Upper lobe of right lung (tissue), 1 donor: ENCODE data around the gene SHROOM3. TPM values are rescaled to one million over a fixed set of nuclear protein-coding genes. Genes with fewer than 3 reads are reported as not detected.

Experiments
- ATAC-seq: fragments of 200-7000 bp; cut with Tn5 transposase; one replicate; pipeline ENCODE4 v1.9.1; 2020; ENCODE audit warnings: mild to moderate bottlenecking, moderate library complexity
- DNase-seq: peaks from one replicate; pipeline ENCODE4 v3.0.0-alpha.2; 2020
- H3K27ac ChIP-seq: fragments of 200-600 bp; one replicate; pipeline ENCODE4 v1.8.0; 2022
- H3K27me3 ChIP-seq: fragments of 200-600 bp; one replicate; pipeline ENCODE4 v1.8.0; 2022; ENCODE audit warnings: mild to moderate bottlenecking
- H3K36me3 ChIP-seq: fragments of 200-600 bp; one replicate; pipeline ENCODE4 v1.8.0; 2022
- H3K4me1 ChIP-seq: fragments of 200-600 bp; one replicate; pipeline ENCODE4 v1.8.0; 2022
- H3K4me3 ChIP-seq: fragments of 200-600 bp; one replicate; pipeline ENCODE4 v1.8.0; 2022; ENCODE audit warnings: mild to moderate bottlenecking
- H3K9me3 ChIP-seq: fragments of 200-600 bp; one replicate; pipeline ENCODE4 v1.8.0; 2022
- CTCF ChIP-seq: fragments of 200-600 bp; IDR thresholded peaks from one replicate; pipeline ENCODE4 v1.8.0; 2022; ENCODE audit warnings: antibody characterized with exemption
- intact Hi-C: fragments of 100-400 bp; cut with DNase I; formaldehyde crosslinking; loops from one replicate; pipeline ENCODE4 v1.11.0; 2022
- total RNA-seq: library from RNA; stranded (reverse); fragmentation: NEBNext Ultra II Directional; extraction: Animal tissue kit (Norgen Biotek cat#: 25700); gene quantifications from one replicate; pipeline ENCODE4 v1.2.1, GENCODE V29; 2021
- donor health status: DM: no; HTN: yes; CAD: no; lungs with severe emphysema.

SHROOM3 gene
- total RNA-seq, 1 donor from 2014 or later = 73.3 TPM

- H3K27ac ChIP-seq = no peak overlapping the region
Observed at GRCh38 chr4:76568262-76568661, 133.2 kb downstream of the SHROOM3 start.

GRCh38 chr4:76569225-76569624 lies 134.2 kb downstream of the SHROOM3 start:
- Histone ChIP-seq H3K27ac (no peak overlapping the region), H3K9me3 (no peaks in the 10 kb centered on the region), H3K36me3 (no peaks in the 10 kb centered on the region), H3K4me1 (no peaks in the 10 kb centered on the region), H3K27me3 (no peaks in the 10 kb centered on the region), H3K4me3 (no peak overlapping the region)
- no peak for DNase-seq
- TF ChIP-seq CTCF = no peak
- intact Hi-C loops = no loop called here
- ATAC-seq = no peak

More at GRCh38 chr4:76568262-76568661, 133.2 kb downstream of the SHROOM3 start:
- DNase-seq (no peak), ATAC-seq (no peak)
- intact Hi-C loops = no loop called here
- Histone ChIP-seq H3K9me3 (no peaks in the 10 kb centered on the region), H3K36me3 (no peaks in the 10 kb centered on the region), H3K27me3 (no peaks in the 10 kb centered on the region), H3K4me3 (no peak overlapping the region), H3K4me1 (no peaks in the 10 kb centered on the region)
- TF ChIP-seq CTCF = no peak

DNA sequence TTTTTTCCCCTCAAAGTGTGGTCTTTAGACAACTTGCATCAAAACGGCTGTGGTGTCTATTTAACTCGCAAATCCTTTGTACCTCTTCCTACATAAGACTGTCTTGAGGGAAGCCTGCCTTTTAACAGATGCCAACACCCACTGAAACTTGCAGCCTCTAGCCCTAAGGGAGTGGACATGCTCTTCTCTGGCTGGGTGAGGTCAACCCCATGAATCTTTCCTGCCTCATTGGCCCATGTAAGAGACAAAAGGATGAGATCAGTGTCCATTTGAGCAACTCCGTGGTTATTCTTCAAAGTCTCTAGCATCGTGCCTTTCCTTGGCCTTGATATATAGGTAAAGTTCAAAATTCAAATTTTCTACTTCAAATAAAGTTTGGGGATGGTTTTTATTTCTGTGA lies 134.7 kb downstream of the SHROOM3 start:
- DNase-seq (no peak), ATAC-seq (no peak)
- no peak for TF ChIP-seq CTCF
- Histone ChIP-seq H3K4me1 (no peaks in the 10 kb centered on the region), H3K27me3 (no peaks in the 10 kb centered on the region), H3K36me3 (no peaks in the 10 kb centered on the region), H3K9me3 (no peaks in the 10 kb centered on the region), H3K4me3 (no peak overlapping the region), H3K27ac (no peak overlapping the region)
- intact Hi-C loops = no loop called here

DNA sequence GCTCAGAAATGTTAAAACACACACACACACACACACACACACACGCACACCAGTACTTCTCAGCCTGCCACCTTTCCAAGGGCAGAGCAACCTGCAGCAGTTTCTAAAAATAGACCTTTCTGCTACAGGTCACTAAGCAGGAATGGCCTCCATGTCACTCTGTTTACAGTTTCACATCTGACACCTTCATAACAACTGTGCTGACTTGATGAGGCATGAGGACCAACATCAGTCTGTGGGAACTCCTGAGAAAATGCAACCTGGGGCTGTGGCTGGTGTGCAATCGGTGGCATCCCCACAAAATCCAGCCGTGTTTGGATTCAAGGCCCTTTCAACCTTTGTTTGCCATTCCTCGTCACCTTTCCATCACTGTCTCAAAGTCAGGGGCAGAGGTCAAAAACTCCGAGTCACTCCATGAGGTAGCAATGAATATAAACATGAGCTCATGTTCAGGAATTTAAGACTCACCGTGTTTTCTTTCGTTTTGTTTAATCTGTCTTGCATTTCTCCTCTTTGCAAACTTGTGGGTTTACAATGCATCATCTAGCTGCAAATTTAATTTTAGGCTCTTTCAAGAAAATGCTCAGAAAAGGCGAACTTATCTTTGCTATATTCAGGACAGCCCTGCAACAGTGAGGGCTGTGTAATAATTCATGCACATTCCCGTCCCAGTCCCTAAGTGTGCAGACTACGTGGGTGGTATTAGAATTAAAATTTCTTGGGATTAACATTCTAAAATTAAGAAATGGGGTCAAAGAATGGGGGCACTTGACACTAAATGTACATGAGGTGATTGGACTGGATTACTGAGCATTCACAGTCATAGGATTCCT lies 135.3 kb downstream of the SHROOM3 start:
- DNase-seq (no peak), ATAC-seq (peak; percentile 69)
- H3K9me3 ChIP-seq = no peaks in the 10 kb centered on the region
- intact Hi-C loops = no loop called here
- no peak for TF ChIP-seq CTCF
- H3K4me1 ChIP-seq = no peaks in the 10 kb centered on the region
- no peaks in the 10 kb centered on the region for H3K36me3 ChIP-seq
- H3K27me3 ChIP-seq = no peaks in the 10 kb centered on the region
- no peak overlapping the region for H3K4me3 ChIP-seq
- H3K27ac ChIP-seq = no peak overlapping the region

DNA sequence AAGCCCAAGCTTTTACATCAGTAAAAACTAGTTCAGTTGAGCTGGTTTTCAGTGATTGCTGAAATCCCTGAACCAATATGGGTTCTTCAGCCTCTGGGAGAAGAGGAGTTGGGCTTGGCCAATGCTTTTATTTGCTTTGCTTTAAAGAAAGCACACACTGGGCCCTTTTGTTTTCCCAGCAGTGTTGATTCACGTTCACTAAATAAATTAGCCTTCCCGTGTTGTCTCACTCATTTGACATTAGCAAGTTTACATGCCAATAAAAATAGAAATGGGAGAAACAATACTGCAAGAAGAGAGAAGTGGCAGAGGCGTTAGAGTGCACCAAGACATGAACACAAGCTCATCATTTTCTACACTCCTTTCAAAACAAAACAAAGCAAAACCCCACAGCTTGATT lies 136.2 kb downstream of the SHROOM3 start:
- no peaks in the 10 kb centered on the region for H3K4me1 ChIP-seq
- intact Hi-C loops = no loop called here
- H3K27me3 ChIP-seq = no peaks in the 10 kb centered on the region
- DNase-seq (no peak), ATAC-seq (peak; percentile 47)
- no peak for TF ChIP-seq CTCF
- no peaks in the 10 kb centered on the region for H3K9me3 ChIP-seq
- H3K27ac ChIP-seq = no peak overlapping the region
- H3K36me3 ChIP-seq = no peaks in the 10 kb centered on the region
- no peak overlapping the region for H3K4me3 ChIP-seq
